ENCODE results near the gene TCF19.

- TF ChIP-seq CTCF (IDR thresholded peaks at IDR 0.05) (no peak), ZFX (IDR thresholded peaks at IDR 0.05; ENCODE audit: borderline replicate concordance) (no peak)
Measured at GRCh38 chr6:31156641-31157040, 1.7 kb upstream of the TCF19 start.
